CD4-positive, alpha-beta T cell treated with Interleukin-17A for 1 hour (primary cell): Measurements from ENCODE around the gene RNASEH2C.
"Not testable (repeated sequence)": the region's sequence is repeated elsewhere in the genome, so short reads cannot be mapped to it uniquely, and the experiment has no call there.

Source experiments
- DNase-seq: peaks from one replicate; pipeline ENCODE4 v3.0.0-alpha.2; 2020

Gene RNASEH2C

DNA sequence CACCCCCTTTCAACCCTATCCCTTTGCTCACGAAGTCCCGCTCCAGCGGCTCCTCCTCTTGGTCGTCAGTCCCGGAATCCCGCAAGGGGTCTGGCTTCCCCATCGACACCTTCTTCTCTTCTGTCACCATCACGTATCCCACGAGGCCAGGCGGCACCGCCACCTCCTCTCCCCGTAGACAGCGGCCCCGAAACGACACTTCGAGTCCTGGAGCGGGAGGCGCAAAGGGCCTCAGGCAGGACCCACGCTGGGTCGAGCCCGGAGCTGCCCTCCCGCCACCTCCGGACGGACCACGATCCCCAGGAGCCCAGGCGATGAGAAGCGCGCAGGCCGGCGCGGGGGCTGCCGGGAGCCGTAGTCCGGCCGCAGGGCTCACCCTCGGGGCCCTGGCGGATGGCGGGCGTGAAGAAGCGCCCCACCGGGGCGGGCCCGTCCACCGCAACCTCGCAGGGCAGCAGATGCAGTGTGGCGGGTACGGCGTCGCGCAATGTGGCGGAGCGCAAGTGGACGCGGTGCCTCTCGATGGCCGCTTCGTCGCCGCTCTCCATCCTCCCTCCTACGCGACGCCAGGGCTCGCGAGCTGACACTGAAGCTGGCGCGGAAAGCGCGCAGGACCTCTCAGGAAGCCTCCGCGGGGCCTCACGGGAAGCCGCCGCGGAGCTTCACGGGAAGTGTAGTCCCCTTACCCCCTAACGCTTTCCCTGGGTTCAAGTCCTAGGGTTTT lies at the start of gene RNASEH2C:
Gene RNASEH2C (minus strand): TSS at position 588 of the 724 bp plus-strand sequence. CDS start 40 bp downstream, at position 548.
- DNase-seq, result peak; percentile 75

- not testable (repeated sequence) for DNase-seq
Observed at GRCh38 chr11:65767806-65768205, 47.2 kb upstream of the RNASEH2C start.

- no peak for DNase-seq
Observed at GRCh38 chr11:65767406-65767805, 46.8 kb upstream of the RNASEH2C start.

DNA sequence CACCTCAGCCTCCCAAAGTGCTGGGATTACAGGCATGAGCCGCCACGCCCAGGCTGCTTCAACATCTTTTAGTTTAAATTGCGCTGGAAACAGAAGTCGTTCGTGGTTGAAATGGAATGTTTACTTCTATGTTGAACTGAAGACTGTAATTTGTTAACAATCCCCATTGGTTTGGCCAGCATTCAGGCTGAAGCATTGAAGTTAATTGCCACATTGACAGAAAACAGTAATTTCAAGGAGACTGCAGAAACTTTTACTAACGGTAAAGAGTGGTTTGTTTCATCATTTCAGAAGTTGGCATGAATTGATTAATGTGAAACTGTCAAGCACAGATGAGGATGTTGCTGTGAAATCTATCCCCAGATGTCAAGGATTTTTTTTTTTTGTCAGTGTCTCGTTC lies 45.9 kb upstream of the RNASEH2C start:
- no peak for DNase-seq

DNA sequence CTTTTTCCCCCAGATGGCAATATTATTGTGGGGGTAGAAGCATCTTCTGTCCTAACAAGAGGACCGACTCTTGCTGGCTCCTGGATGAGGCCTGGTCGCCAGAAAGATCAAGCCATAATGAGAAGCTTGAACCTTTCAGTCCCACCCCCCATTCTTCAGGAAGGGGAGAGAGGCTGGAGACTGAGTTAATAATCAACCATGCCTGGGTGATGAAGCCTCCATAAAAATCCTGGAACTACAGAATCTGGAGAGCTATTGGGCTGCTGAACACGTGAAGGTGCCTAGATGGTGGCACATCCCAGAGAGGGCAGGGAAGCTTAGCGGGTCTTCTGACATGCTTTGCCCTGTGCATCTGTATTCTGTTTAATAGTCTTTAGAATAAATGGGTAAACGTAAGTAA lies 43.8 kb upstream of the RNASEH2C start:
- DNase-seq, result no peak

DNA sequence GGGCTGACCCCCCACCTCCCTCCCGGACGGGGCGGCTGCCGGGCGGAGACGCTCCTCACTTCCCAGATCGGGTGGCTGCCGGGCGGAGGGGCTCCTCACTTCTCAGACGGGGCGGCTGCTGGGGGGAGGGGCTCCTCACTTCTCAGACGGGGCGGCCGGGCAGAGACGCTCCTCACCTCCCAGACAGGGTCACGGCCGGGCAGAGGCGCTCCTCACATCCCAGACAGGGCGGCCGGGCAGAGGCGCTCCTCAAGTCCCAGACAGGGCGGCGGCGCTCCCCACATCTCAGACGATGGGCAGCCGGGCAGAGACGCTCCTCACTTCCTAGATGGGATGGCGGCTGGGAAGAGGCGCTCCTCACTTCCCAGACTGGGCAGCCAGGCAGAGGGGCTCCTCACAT lies 42.2 kb upstream of the RNASEH2C start:
- not testable (repeated sequence) for DNase-seq

DNA sequence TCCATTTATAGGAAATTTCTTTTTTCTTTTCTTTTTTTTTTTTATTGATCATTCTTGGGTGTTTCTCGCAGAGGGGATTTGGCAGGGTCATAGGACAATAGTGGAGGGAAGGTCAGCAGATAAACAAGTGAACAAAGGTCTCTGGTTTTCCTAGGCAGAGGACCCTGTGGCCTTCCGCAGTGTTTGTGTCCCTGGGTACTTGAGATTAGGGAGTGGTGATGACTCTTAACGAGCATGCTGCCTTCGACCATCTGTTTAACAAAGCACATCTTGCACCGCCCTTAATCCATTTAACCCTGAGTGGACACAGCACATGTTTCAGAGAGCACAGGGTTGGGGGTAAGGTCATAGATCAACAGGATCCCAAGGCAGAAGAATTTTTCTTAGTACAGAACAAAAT lies 41.6 kb upstream of the RNASEH2C start:
- DNase-seq, result not testable (repeated sequence)

DNA sequence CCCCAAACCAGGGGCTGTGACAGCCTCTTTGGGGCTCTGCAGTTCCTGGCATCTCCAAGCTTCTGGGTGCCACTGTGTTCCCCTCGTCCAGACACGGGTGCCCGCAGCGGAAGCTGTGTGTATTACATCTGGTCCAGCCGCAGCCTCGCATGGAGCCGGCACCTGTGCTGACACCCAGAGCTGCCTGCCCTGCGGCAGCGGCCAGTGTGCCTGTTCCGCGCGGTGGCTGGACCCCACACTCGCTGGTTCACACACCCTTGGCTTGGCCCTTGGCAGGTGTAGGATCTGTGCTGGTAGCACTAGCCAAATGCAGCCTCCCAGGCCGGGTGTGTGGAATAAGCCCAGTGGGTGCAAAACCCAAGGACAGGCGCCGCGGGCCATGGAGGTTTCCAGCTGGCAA lies 24.5 kb upstream of the RNASEH2C start:
- DNase-seq, result no peak

DNA sequence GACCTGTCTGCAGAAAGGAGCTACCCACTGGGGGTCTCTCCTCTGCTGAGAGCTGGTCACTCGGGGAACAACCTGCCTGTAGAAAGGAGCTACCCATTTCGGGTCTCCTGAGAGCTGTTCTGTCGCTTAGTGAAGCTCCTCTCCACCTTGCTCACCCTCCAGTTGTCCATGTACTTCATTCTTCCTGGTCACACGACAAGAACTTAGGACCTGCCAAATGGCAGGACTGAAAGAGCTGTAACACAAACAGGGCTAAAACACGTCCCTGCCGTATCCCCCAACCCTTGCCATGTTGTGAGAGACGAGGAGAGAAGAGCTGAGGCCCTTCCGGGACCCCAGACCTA lies 24.1 kb upstream of the RNASEH2C start:
- DNase-seq, result no peak

- DNase-seq, result no peak
Observed at GRCh38 chr11:65744026-65744698, 23.6 kb upstream of the RNASEH2C start.

- DNase-seq, result no peak
Observed at GRCh38 chr11:65743681-65744025, 23.1 kb upstream of the RNASEH2C start.

GRCh38 chr11:65742353-65742752 lies 21.8 kb upstream of the RNASEH2C start:
- DNase-seq, result no peak

GRCh38 chr11:65741185-65741584 lies 20.6 kb upstream of the RNASEH2C start:
- no peak for DNase-seq

DNA sequence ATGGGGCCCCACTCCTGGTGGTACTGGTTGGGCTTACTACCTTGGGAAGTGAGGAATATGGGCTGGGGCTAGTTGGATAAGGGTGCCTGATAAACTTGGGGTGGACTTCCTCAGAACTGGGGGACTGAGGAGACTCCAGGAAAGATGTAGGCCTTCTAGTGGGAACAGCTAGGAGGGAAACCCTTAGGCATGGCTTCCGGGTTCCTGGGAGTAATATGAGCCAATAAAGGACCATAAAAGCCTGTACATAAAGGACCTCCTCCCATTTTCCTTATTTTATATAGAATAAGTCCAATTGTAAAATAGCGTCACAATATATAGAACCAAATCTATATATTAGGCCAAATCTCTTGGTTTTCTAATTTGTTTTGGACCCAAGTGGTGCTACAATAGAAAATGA lies 18.4 kb upstream of the RNASEH2C start:
- no peak for DNase-seq

GRCh38 chr11:65736810-65737209 lies 16.2 kb upstream of the RNASEH2C start:
- no peak for DNase-seq

GRCh38 chr11:65735111-65735510 lies 14.5 kb upstream of the RNASEH2C start:
- DNase-seq, result not testable (repeated sequence)

- no peak for DNase-seq
Observed at GRCh38 chr11:65730461-65730860, 9.9 kb upstream of the RNASEH2C start.

GRCh38 chr11:65727865-65728264 lies 7.3 kb upstream of the RNASEH2C start:
- DNase-seq, result no peak

DNA sequence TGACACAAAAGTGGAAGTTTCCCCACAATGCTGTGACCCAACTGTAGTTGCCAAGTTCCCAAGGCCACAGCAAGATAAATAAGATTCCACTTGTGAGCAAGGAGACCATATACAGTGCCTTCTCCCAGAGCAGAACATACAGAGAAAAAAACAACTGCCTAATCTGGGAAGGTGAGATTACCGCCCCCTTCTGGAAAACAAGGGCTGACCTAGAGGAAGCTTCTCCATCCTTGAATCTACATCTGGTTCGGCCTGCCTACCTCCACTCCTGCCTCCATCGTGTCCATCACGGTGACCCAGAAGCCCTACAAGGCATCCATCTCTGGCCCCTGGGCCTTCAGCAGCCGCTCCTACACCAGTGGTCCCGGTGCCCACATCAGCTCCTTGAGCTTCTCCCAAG lies 6.1 kb upstream of the RNASEH2C start:
- no peak for DNase-seq

- no peak for DNase-seq
Observed at GRCh38 chr11:65722261-65722660, 1.7 kb upstream of the RNASEH2C start.

DNA sequence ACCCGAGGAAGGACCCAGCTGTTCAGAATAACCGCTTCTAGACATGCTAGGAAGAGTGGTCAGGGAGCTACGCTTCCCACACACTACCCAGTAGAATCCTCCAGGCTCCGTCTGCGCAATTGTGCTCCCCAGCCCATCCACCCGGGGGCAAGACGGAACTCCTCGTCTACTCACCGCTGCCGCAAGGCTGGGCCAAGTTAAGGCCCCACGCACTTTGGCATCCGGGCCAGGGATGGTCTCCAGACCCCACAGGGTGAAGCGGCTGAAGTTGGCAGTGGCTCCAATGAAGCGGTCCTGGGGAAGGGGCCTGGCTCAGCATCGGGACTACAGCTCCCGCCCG lies 757 bp downstream of the RNASEH2C start:
- DNase-seq, result no peak

- no peak for DNase-seq
Observed at GRCh38 chr11:65718964-65719492, 1.6 kb downstream of the RNASEH2C start.

- no peak for DNase-seq
Observed at GRCh38 chr11:65718531-65718930, 2.1 kb downstream of the RNASEH2C start.

- DNase-seq, result no peak
Observed at GRCh38 chr11:65717906-65718305, 2.7 kb downstream of the RNASEH2C start.
